K562 (cell line): ENCODE data around the gene USH1G. TPM values are rescaled to one million over a fixed set of nuclear protein-coding genes. Genes with fewer than 3 reads are reported as not detected.

Experiments used
- ATF1 ChIP-seq, 2 experiments: fragments of 450-650 bp in 1 of 2; IDR thresholded peaks; 2 replicates each; pipeline ENCODE4 v1.6.1; 2016; ENCODE audit warnings: missing compliant biosample characterization in 1 of 2, missing genetic modification characterization in 1 of 2
- CBFA2T2 ChIP-seq: fragments of 450-650 bp; conservative IDR thresholded peaks from 2 replicates; pipeline ENCODE4 v1.6.1; 2017; ENCODE audit warnings: mild to moderate bottlenecking
- CEBPB ChIP-seq: fragments of 450-650 bp; IDR thresholded peaks from 2 replicates; pipeline ENCODE4 v1.6.1; 2016; ENCODE audit warnings: missing genetic modification characterization, missing compliant biosample characterization
- EP300 ChIP-seq: IDR thresholded peaks from 2 replicates; pipeline ENCODE4 v1.6.1; 2012; ENCODE audit warnings: low read length, improper control_type of control experiment
- GABPB1 ChIP-seq: sonication (generic); formaldehyde crosslinking; IDR thresholded peaks from 2 replicates; pipeline ENCODE4 v1.8.0; 2022; ENCODE audit warnings: mild to moderate bottlenecking, missing genetic modification reagents
- GTF2F1 ChIP-seq: IDR thresholded peaks from 2 replicates; pipeline ENCODE4 v1.6.1; 2011; ENCODE audit warnings: low read depth, low read length, improper control_type of control experiment
- KDM5B ChIP-seq: fragments of 200-600 bp; sonication (generic); IDR thresholded peaks from 2 replicates; pipeline ENCODE4 v1.6.1; 2012; ENCODE audit warnings: low read depth, mild to moderate bottlenecking, moderate library complexity, low read length, control low read depth, inconsistent platforms; ENCODE audit not compliant: insufficient replicate concordance
- MTA1 ChIP-seq: fragments of 450-650 bp; IDR thresholded peaks from 2 replicates; pipeline ENCODE4 v1.6.1; 2017; ENCODE audit warnings: borderline replicate concordance
- NUFIP1 ChIP-seq: fragments of 450-650 bp; IDR thresholded peaks from 2 replicates; pipeline ENCODE4 v1.6.1; 2018; ENCODE audit not compliant: partially characterized antibody
- PHTF2 ChIP-seq: fragments of 250-450 bp; sonication (Bioruptor Pico); IDR thresholded peaks from 2 replicates; pipeline ENCODE4 v1.5.0; 2021; ENCODE audit warnings: mild to moderate bottlenecking
- SMAD4 ChIP-seq: fragments of 250-450 bp; sonication (Bioruptor Pico); conservative IDR thresholded peaks from 2 replicates; pipeline ENCODE4 v1.8.0; 2021; ENCODE audit warnings: inconsistent platforms, mild to moderate bottlenecking, moderate library complexity
- SREBF1 ChIP-seq: fragments of 150-350 bp; IDR thresholded peaks from 2 replicates; pipeline ENCODE4 v1.6.1; 2014; ENCODE audit warnings: antibody characterized with exemption, low read depth, low read length, borderline replicate concordance
- TGIF2 ChIP-seq: sonication (generic); formaldehyde crosslinking; IDR thresholded peaks from 2 replicates; pipeline ENCODE4 v1.8.1; 2022; ENCODE audit warnings: mild to moderate bottlenecking, missing genetic modification reagents, moderate library complexity
- YBX1 ChIP-seq: fragments of 450-650 bp; IDR thresholded peaks from 2 replicates; pipeline ENCODE4 v1.7.1; 2016; ENCODE audit warnings: mild to moderate bottlenecking
- polyA plus RNA-seq, 8 experiments: library from polyadenylated mRNA; depleted of rRNA in 4 of 8; stranded (reverse) in 5 of 8; unstranded in 3 of 8; fragments of >200 nt; fragmentation: Nextera tagmentation in 2 of 8; fragmentation: Illumina TruSeq in 1 of 8; extraction: Ambion mirVana in 2 of 8; extraction: Trizol in 1 of 8; gene quantifications; 2 replicates each; pipeline versions ENCODE4 v1.2.1 to v1.2.3, GENCODE V29; 2011 to 2014; ENCODE audit warnings: inconsistent platforms in 1 of 8, missing spikeins in 1 of 8
- total RNA-seq, 7 experiments: library from RNA; depleted of rRNA in 6 of 7; stranded (reverse); fragments of >200 nt in 6 of 7; fragmentation: Illumina TruSeq in 2 of 7; extraction: Trizol in 2 of 7; gene quantifications; 2 replicates each; pipeline versions ENCODE4 v1.2.1 to v1.2.3, GENCODE V29; 2011 to 2021; ENCODE audit warnings: low replicate concordance in 1 of 7
- TF ChIP-seq, protein P1 (sequence below): fragments of 200-800 bp; sonication (Bioruptor generic); IDR thresholded peaks from 2 replicates; pipeline ENCODE4 v1.6.1; 2016; ENCODE audit warnings: missing genetic modification characterization, missing compliant biosample characterization
- TF ChIP-seq, protein P2 (sequence below): sonication (generic); formaldehyde crosslinking; IDR thresholded peaks from 2 replicates; pipeline ENCODE4 v1.8.0; 2022; ENCODE audit warnings: missing genetic modification reagents, mild to moderate bottlenecking, moderate library complexity, borderline replicate concordance
- TF ChIP-seq, protein P3 (sequence below): fragments of 450-650 bp; IDR thresholded peaks from 2 replicates; pipeline ENCODE4 v1.6.1; 2016; ENCODE audit warnings: low read depth, mild to moderate bottlenecking, moderate library complexity
- TF ChIP-seq, protein P4 (sequence below): sonication (generic); formaldehyde crosslinking; IDR thresholded peaks from 2 replicates; pipeline ENCODE4 v1.9.0; 2022; ENCODE audit warnings: mild to moderate bottlenecking, missing genetic modification reagents
- TF ChIP-seq, protein P5 (sequence below): fragments of 250-450 bp; sonication (Bioruptor Pico); IDR thresholded peaks from 2 replicates; pipeline ENCODE4 v1.5.0; 2020; ENCODE audit warnings: mild to moderate bottlenecking

USH1G gene
- total and polyA plus RNA-seq, 9 of the 15 experiments (the other 6 are each of a cell fraction or from before 2014, with no cell fraction given), result 0.22 to 1.00 (median 0.64) TPM; not detected in 2

DNA sequence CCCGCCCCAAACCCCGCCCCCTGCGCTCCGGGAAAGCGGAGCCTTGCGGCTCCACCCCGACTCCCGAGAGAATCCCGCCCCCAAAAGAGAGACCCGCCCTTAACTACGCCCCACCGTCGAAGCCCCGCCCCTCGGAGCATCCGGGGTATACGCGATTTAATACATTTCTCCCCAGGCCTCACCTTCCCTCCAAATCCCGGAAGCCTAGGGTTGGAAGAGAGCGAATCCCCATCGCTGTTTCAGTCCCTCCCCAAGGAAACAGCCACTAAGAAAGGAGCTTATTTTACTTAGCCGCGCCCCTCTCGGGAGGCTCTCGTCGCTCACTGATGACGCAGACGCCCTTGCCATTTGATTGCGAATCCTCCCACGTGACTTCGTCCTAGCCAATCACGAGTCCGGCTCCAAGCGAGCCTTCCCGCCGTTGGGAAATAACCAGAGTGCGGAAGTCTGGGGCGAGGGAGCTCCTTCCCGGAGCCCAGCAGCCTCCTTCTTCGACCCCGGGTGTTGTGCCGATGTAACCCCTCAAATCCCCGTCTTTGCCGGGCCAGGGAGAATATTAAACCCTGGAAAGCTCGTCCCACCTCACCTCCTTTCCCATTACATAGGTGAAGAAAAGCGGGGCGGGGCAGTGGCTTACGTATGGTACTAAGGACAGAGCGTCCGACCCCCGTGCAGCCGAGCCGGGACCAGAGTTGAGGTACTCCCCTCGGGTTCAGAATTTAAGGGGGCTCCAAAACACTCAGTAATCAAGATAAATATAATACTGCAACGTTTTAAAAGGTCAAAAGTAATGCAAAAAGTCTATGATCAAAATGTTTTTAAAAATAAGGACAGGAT, 49.8 kb downstream of the USH1G start (continued):
- TF ChIP-seq SMAD4 (CRISPR knock-in tag) (peak; percentile 75), NUFIP1 (no peak), EP300 (peak; percentile 62), KDM5B (peak; percentile 53), CEBPB (tag) (peak; percentile 96), MTA1 (peak; percentile 100), PHTF2 (CRISPR knock-in tag) (no peak), SREBF1 (0 out of 2 replicates have a peak, but pooled peaks have one; percentile 24), GTF2F1 (peak; percentile 29; the same call in 1 of the 2 replicates), CBFA2T2 (peak; percentile 89), YBX1 (no peak), TGIF2 (CRISPR knock-in tag) (no peak), ATF1 (CRISPR knock-in tag; IDR thresholded peaks at IDR 0.05) (peak; percentile 91), ATF1 (tag; IDR thresholded peaks at IDR 0.05) (peak; percentile 99), GABPB1 (peak; percentile 62)
- TF ChIP-seq, protein P1, sequence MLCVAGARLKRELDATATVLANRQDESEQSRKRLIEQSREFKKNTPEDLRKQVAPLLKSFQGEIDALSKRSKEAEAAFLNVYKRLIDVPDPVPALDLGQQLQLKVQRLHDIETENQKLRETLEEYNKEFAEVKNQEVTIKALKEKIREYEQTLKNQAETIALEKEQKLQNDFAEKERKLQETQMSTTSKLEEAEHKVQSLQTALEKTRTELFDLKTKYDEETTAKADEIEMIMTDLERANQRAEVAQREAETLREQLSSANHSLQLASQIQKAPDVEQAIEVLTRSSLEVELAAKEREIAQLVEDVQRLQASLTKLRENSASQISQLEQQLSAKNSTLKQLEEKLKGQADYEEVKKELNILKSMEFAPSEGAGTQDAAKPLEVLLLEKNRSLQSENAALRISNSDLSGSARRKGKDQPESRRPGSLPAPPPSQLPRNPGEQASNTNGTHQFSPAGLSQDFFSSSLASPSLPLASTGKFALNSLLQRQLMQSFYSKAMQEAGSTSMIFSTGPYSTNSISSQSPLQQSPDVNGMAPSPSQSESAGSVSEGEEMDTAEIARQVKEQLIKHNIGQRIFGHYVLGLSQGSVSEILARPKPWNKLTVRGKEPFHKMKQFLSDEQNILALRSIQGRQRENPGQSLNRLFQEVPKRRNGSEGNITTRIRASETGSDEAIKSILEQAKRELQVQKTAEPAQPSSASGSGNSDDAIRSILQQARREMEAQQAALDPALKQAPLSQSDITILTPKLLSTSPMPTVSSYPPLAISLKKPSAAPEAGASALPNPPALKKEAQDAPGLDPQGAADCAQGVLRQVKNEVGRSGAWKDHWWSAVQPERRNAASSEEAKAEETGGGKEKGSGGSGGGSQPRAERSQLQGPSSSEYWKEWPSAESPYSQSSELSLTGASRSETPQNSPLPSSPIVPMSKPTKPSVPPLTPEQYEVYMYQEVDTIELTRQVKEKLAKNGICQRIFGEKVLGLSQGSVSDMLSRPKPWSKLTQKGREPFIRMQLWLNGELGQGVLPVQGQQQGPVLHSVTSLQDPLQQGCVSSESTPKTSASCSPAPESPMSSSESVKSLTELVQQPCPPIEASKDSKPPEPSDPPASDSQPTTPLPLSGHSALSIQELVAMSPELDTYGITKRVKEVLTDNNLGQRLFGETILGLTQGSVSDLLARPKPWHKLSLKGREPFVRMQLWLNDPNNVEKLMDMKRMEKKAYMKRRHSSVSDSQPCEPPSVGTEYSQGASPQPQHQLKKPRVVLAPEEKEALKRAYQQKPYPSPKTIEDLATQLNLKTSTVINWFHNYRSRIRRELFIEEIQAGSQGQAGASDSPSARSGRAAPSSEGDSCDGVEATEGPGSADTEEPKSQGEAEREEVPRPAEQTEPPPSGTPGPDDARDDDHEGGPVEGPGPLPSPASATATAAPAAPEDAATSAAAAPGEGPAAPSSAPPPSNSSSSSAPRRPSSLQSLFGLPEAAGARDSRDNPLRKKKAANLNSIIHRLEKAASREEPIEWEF (CRISPR knock-in tag), result no peak
- TF ChIP-seq, protein P2, sequence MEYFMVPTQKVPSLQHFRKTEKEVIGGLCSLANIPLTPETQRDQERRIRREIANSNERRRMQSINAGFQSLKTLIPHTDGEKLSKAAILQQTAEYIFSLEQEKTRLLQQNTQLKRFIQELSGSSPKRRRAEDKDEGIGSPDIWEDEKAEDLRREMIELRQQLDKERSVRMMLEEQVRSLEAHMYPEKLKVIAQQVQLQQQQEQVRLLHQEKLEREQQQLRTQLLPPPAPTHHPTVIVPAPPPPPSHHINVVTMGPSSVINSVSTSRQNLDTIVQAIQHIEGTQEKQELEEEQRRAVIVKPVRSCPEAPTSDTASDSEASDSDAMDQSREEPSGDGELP (CRISPR knock-in tag), result peak; percentile 68; the same call in 1 of the 2 replicates
- TF ChIP-seq, protein P3, sequence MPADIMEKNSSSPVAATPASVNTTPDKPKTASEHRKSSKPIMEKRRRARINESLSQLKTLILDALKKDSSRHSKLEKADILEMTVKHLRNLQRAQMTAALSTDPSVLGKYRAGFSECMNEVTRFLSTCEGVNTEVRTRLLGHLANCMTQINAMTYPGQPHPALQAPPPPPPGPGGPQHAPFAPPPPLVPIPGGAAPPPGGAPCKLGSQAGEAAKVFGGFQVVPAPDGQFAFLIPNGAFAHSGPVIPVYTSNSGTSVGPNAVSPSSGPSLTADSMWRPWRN, result no peak
- TF ChIP-seq, protein P4, sequence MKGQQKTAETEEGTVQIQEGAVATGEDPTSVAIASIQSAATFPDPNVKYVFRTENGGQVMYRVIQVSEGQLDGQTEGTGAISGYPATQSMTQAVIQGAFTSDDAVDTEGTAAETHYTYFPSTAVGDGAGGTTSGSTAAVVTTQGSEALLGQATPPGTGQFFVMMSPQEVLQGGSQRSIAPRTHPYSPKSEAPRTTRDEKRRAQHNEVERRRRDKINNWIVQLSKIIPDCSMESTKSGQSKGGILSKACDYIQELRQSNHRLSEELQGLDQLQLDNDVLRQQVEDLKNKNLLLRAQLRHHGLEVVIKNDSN (CRISPR knock-in tag), result peak; percentile 99
- TF ChIP-seq, protein P5, sequence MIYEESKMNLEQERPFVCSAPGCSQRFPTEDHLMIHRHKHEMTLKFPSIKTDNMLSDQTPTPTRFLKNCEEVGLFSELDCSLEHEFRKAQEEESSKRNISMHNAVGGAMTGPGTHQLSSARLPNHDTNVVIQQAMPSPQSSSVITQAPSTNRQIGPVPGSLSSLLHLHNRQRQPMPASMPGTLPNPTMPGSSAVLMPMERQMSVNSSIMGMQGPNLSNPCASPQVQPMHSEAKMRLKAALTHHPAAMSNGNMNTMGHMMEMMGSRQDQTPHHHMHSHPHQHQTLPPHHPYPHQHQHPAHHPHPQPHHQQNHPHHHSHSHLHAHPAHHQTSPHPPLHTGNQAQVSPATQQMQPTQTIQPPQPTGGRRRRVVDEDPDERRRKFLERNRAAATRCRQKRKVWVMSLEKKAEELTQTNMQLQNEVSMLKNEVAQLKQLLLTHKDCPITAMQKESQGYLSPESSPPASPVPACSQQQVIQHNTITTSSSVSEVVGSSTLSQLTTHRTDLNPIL (CRISPR knock-in tag), result no peak
